ENCODE results near the gene SYPL2. TPM values are rescaled to one million over a fixed set of nuclear protein-coding genes. Genes with fewer than 3 reads are reported as not detected.

The SYPL2 gene
- total and polyA plus RNA-seq, 2 donors (not counting 3 experiments of a cell fraction or from before 2014, with no cell fraction given) = not detected

- no peak overlapping the region for H3K27ac ChIP-seq (ENCODE audit: insufficient read depth, low read depth, low read length)
- intact Hi-C loops (cut with micrococcal nuclease) = no loop called here
- no peak overlapping the region for H3K4me2 ChIP-seq (ENCODE audit: insufficient read depth, low read length)
- H3K4me3 ChIP-seq (replicated peaks in 1 of 3; ENCODE audit: insufficient read depth in 1 of 3, low read depth in 1 of 3, low read length in 3 of 3) = no peak overlapping the region
- dilution Hi-C loops (cut with MboI; ENCODE audit: extremely low pct_ligation_motif_present, low sequenced_read_pairs) = no loop called here
- no peaks in the 10 kb centered on the region for H3K79me2 ChIP-seq (ENCODE audit: control insufficient read depth, insufficient read depth, low read length)
- no peaks in the 10 kb centered on the region for H3K9me3 ChIP-seq (replicated peaks; ENCODE audit: control insufficient read depth, insufficient read depth, low read length)
- ChIA-PET CTCF (interaction anchor here (18.7 kb wide), 1 partner anchor 28 kb away, joined by 955 read pairs; the partner anchor contains the start of genes AMIGO1 and CYB561D1), POLR2A (no interaction called here)
- DNase-seq (ENCODE audit: low read depth, low spot score) (no peak), FAIRE-seq (no peak)
- no TSS peak for BruUV-seq (replicated peaks)
- H3K4me1 ChIP-seq (ENCODE audit: control insufficient read depth, extremely low read depth, insufficient read depth, low read length) = no peaks in the 10 kb centered on the region
- H3K36me3 ChIP-seq (ENCODE audit: control insufficient read depth in 2 of 2, extremely low read depth in 1 of 2, insufficient read depth in 2 of 2, low read length in 2 of 2) = no peaks in the 10 kb centered on the region
- H4K20me1 ChIP-seq (replicated peaks; ENCODE audit: control insufficient read depth, extremely low read depth, insufficient read depth, low read length) = no peaks in the 10 kb centered on the region
- no peak overlapping the region for H3K9ac ChIP-seq (replicated peaks; ENCODE audit: extremely low read depth, insufficient read depth, low read length)
- no peak overlapping the region for H2AFZ ChIP-seq (ENCODE audit: low read depth, low read length)
- H3K27me3 ChIP-seq (ENCODE audit: control insufficient read depth in 2 of 2, insufficient read depth in 2 of 2, low read length in 2 of 2) = peaks cover 10 to 13% of the 10 kb centered on the region in 2 experiments
- TF ChIP-seq FOS (IDR thresholded peaks at IDR 0.05; ENCODE audit: borderline replicate concordance, insufficient read depth, low read length) (no peak), MYC (IDR thresholded peaks at IDR 0.05; ENCODE audit: low read depth, low read length) (no peak), POLR2A (IDR thresholded peaks at IDR 0.05; ENCODE audit: low read depth, low read length) (no peak)
- no peaks in the 10 kb centered on the region for H3K9me1 ChIP-seq (replicated peaks; ENCODE audit: control insufficient read depth, extremely low read depth, insufficient read depth, low read length)
These were observed 60.9 kb downstream of the SYPL2 start for GRCh38 chr1:109527098-109527811.

- Histone ChIP-seq H3K9me1 (replicated peaks; ENCODE audit: control insufficient read depth, extremely low read depth, insufficient read depth, low read length) (no peaks in the 10 kb centered on the region), H3K36me3 (ENCODE audit: control insufficient read depth in 2 of 2, extremely low read depth in 1 of 2, insufficient read depth in 2 of 2, low read length in 2 of 2) (no peaks in the 10 kb centered on the region), H3K4me1 (ENCODE audit: control insufficient read depth, extremely low read depth, insufficient read depth, low read length) (peaks cover 4% of the 10 kb centered on the region), H3K9ac (replicated peaks; ENCODE audit: extremely low read depth, insufficient read depth, low read length) (no peak overlapping the region), H3K79me2 (ENCODE audit: control insufficient read depth, insufficient read depth, low read length) (no peaks in the 10 kb centered on the region), H3K4me2 (ENCODE audit: insufficient read depth, low read length) (no peak overlapping the region), H3K27me3 (ENCODE audit: control insufficient read depth in 2 of 2, insufficient read depth in 2 of 2, low read length in 2 of 2) (peaks cover 2 to 13% of the 10 kb centered on the region in 2 experiments), H3K27ac (ENCODE audit: insufficient read depth, low read depth, low read length) (no peak overlapping the region), H4K20me1 (replicated peaks; ENCODE audit: control insufficient read depth, extremely low read depth, insufficient read depth, low read length) (no peaks in the 10 kb centered on the region), H3K9me3 (replicated peaks; ENCODE audit: control insufficient read depth, insufficient read depth, low read length) (no peaks in the 10 kb centered on the region), H3K4me3 (replicated peaks in 1 of 3; ENCODE audit: insufficient read depth in 1 of 3, low read depth in 1 of 3, low read length in 3 of 3) (no peak overlapping the region), H2AFZ (ENCODE audit: low read depth, low read length) (no peak overlapping the region)
- DNase-seq (ENCODE audit: low read depth, low spot score) (no peak), FAIRE-seq (no peak)
- TF ChIP-seq, protein P1, sequence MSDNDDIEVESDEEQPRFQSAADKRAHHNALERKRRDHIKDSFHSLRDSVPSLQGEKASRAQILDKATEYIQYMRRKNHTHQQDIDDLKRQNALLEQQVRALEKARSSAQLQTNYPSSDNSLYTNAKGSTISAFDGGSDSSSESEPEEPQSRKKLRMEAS (IDR thresholded peaks at IDR 0.05; ENCODE audit: insufficient read depth, insufficient read length) = no peak
- intact Hi-C loops (cut with micrococcal nuclease) = no loop called here
- CTCF ChIA-PET = interaction anchor here (18.7 kb wide), 1 partner anchor 29 kb away, joined by 955 read pairs; the partner anchor contains the start of genes AMIGO1 and CYB561D1
- POLR2A ChIA-PET = no interaction called here
- BruUV-seq (replicated peaks) = no TSS peak
- dilution Hi-C loops (cut with MboI; ENCODE audit: extremely low pct_ligation_motif_present, low sequenced_read_pairs) = no loop called here
These were observed 61.7 kb downstream of the SYPL2 start for GRCh38 chr1:109527846-109528695.
